Measurements from ENCODE around the gene NABP1. TPM values are rescaled to one million over a fixed set of nuclear protein-coding genes. Genes with fewer than 3 reads are reported as not detected.

NABP1 gene
- total RNA-seq, 1 experiment from 2014 or later: 96.3 TPM

DNA sequence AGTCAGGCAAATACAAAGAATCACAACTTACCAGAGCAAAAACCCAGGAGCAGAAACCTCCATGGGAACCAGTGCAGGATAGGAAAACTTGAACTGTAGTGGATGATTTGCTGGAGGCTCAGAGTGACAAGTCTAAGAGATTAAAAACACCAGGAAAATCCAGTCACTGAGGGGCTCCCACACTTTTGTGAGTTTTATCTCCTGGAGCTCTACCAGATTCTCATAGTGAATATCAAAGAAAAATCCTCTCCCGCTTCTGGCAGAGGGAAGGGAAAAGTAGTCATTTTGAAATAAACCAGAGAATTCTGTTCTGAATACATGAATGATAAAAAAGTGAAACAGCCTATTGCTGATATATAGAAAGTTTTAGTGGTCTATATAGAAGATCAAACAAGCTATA, 23.1 kb downstream of the NABP1 start:
- Mint-ChIP-seq H3K4me3 (ENCODE audit: unreplicated experiment) (no peak overlapping the region), H3K27me3 (ENCODE audit: insufficient read depth, unreplicated experiment) (no peaks in the 10 kb centered on the region), H3K4me1 (ENCODE audit: insufficient read depth, unreplicated experiment) (peaks cover 4% of the 10 kb centered on the region), H3K9me3 (ENCODE audit: unreplicated experiment) (no peaks in the 10 kb centered on the region), H3K27ac (ENCODE audit: low read depth, unreplicated experiment) (no peak overlapping the region), H3K36me3 (ENCODE audit: insufficient read depth, unreplicated experiment) (peaks cover 7% of the 10 kb centered on the region)
- TF ChIP-seq, protein P1, sequence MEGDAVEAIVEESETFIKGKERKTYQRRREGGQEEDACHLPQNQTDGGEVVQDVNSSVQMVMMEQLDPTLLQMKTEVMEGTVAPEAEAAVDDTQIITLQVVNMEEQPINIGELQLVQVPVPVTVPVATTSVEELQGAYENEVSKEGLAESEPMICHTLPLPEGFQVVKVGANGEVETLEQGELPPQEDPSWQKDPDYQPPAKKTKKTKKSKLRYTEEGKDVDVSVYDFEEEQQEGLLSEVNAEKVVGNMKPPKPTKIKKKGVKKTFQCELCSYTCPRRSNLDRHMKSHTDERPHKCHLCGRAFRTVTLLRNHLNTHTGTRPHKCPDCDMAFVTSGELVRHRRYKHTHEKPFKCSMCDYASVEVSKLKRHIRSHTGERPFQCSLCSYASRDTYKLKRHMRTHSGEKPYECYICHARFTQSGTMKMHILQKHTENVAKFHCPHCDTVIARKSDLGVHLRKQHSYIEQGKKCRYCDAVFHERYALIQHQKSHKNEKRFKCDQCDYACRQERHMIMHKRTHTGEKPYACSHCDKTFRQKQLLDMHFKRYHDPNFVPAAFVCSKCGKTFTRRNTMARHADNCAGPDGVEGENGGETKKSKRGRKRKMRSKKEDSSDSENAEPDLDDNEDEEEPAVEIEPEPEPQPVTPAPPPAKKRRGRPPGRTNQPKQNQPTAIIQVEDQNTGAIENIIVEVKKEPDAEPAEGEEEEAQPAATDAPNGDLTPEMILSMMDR (IDR thresholded peaks at IDR 0.05; ENCODE audit: unreplicated experiment): no peak
- CTCF ChIA-PET: interaction anchor here (0.6 to 1.6 kb wide), 7 partner anchors 10 to 1763 kb away, joined by 3 to 5 read pairs (median 3); no protein-coding TSS in a partner anchor
- BruUV-seq (replicated peaks): no TSS peak
- intact Hi-C loops (cut with micrococcal nuclease): no loop called here
- DNase-seq (ENCODE audit: unreplicated experiment): no peak
- POLR2A ChIA-PET: interaction anchor here (0.9 to 1.1 kb wide), 2 partner anchors 23 to 36 kb away, joined by 3 to 4 read pairs; no protein-coding TSS in a partner anchor

DNA sequence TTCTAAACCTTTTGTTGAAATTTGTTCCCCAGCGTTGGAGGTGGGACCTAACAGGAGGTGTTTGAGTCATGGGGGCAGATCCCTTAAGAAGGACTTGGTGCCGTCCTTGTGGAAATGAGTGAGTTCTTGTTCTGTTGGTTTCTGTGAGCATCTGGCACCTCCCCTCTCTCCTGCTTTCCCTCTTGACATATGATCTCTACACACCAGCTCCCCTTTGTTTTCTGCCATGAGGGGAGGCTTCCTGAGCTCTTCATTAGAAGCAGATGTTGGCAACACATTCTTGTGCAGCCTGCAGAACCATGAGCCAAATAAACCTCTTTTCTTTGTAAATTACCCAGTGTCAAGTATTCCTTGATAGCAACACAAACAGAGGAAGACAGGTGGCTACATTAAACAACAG, 23.8 kb downstream of the NABP1 start:
- BruUV-seq (replicated peaks): no TSS peak
- Mint-ChIP-seq H3K36me3 (ENCODE audit: insufficient read depth, unreplicated experiment) (peaks cover 7% of the 10 kb centered on the region), H3K4me3 (ENCODE audit: unreplicated experiment) (no peak overlapping the region), H3K9me3 (ENCODE audit: unreplicated experiment) (no peaks in the 10 kb centered on the region), H3K4me1 (ENCODE audit: insufficient read depth, unreplicated experiment) (no peaks in the 10 kb centered on the region), H3K27ac (ENCODE audit: low read depth, unreplicated experiment) (no peak overlapping the region), H3K27me3 (ENCODE audit: insufficient read depth, unreplicated experiment) (no peaks in the 10 kb centered on the region)
- TF ChIP-seq, protein P1 (IDR thresholded peaks at IDR 0.05; ENCODE audit: unreplicated experiment): no peak
- no peak for DNase-seq (ENCODE audit: unreplicated experiment)
- intact Hi-C loops (cut with micrococcal nuclease): no loop called here
- ChIA-PET POLR2A (interaction anchor here (0.9 to 2.0 kb wide), 3 partner anchors 22 to 35 kb away, joined by 3 to 7 read pairs (median 4); no protein-coding TSS in a partner anchor), CTCF (interaction anchor here (0.6 to 1.6 kb wide), 7 partner anchors 10 to 162 kb away, joined by 3 to 5 read pairs (median 3); no protein-coding TSS in a partner anchor)

DNA sequence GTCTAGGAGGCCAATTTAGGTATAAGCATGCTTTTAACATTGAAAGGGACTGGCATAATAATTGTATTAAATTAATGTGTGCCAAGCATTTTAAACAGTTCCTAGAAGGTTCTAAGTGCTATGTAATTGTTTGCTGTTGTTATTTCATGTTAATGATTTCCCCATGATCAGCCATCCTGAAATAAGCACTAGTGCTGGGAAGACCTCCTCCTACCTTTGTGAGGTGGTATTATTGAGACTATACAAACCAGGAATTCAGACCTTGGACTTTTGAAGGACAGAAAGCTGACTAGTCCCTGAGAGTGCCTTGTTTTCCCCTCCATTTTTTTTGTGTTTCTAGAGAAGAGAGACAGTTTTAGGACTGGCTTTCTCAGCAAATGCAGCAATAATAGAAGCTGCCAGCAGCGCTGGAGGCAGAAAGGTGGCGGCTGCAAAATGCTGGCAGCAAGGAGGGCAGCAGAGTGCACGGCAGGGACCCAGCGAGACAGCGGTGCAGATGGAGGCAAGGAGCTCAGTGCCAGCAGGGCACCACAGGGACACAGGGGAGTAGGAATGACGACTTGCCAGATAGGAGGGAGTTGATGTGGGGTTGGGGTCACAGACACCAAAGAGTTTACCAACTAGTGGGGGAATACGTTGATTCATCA, 25.3 kb downstream of the NABP1 start:
- POLR2A ChIA-PET: interaction anchor here (0.6 to 2.0 kb wide), 2 partner anchors 25 to 1428 kb away, joined by 3 to 7 read pairs; no protein-coding TSS in a partner anchor

DNA sequence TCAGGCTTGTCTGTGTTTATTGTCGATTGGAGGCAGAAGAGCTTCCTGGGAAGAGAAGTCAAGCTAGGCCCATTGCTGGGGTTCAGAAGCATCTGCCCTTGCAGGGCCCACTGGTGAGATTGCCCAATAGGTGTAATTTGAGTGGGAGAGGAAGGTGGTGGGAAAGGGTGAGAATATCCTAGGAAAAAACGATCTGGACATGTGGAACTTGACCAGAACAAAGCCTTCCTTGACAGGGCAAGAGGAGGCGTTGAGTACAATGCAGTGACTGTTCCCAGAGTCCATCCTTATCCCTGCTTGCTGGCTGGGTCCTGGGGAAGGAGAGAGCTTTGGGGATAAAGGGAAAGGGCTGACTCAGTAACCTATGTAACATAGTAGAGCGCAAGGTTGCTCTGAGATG, 27.1 kb downstream of the NABP1 start:
- Mint-ChIP-seq H3K9me3 (ENCODE audit: unreplicated experiment) (peaks cover 6% of the 10 kb centered on the region), H3K27me3 (ENCODE audit: insufficient read depth, unreplicated experiment) (no peaks in the 10 kb centered on the region), H3K27ac (ENCODE audit: low read depth, unreplicated experiment) (no peak overlapping the region), H3K4me1 (ENCODE audit: insufficient read depth, unreplicated experiment) (peaks cover 6% of the 10 kb centered on the region), H3K36me3 (ENCODE audit: insufficient read depth, unreplicated experiment) (peaks cover 7% of the 10 kb centered on the region), H3K4me3 (ENCODE audit: unreplicated experiment) (no peak overlapping the region)
- ChIA-PET POLR2A (no interaction called here), CTCF (interaction anchor here (0.6 to 0.8 kb wide), 2 partner anchors 54 to 107 kb away, joined by 3 to 5 read pairs; no protein-coding TSS in a partner anchor)
- intact Hi-C loops (cut with micrococcal nuclease): no loop called here
- no peak for DNase-seq (ENCODE audit: unreplicated experiment)
- BruUV-seq (replicated peaks): no TSS peak
- TF ChIP-seq, protein P1 (IDR thresholded peaks at IDR 0.05; ENCODE audit: unreplicated experiment): no peak

More for the DNA sequence above, 25.3 kb downstream of the NABP1 start:
- Mint-ChIP-seq H3K4me1 (ENCODE audit: insufficient read depth, unreplicated experiment) (no peaks in the 10 kb centered on the region), H3K36me3 (ENCODE audit: insufficient read depth, unreplicated experiment) (peaks cover 7% of the 10 kb centered on the region), H3K27me3 (ENCODE audit: insufficient read depth, unreplicated experiment) (no peaks in the 10 kb centered on the region), H3K9me3 (ENCODE audit: unreplicated experiment) (no peaks in the 10 kb centered on the region), H3K4me3 (ENCODE audit: unreplicated experiment) (no peak overlapping the region), H3K27ac (ENCODE audit: low read depth, unreplicated experiment) (no peak overlapping the region)
- no peak for DNase-seq (ENCODE audit: unreplicated experiment)
- BruUV-seq (replicated peaks): no TSS peak
- CTCF ChIA-PET: no interaction called here
- intact Hi-C loops (cut with micrococcal nuclease): no loop called here
- TF ChIP-seq, protein P1 (IDR thresholded peaks at IDR 0.05; ENCODE audit: unreplicated experiment): no peak
